ENCODE results near the gene NRIP2. TPM values are rescaled to one million over a fixed set of nuclear protein-coding genes. Genes with fewer than 3 reads are reported as not detected.

NRIP2 gene
- total RNA-seq, 2 donors from 2014 or later, result not detected

DNA sequence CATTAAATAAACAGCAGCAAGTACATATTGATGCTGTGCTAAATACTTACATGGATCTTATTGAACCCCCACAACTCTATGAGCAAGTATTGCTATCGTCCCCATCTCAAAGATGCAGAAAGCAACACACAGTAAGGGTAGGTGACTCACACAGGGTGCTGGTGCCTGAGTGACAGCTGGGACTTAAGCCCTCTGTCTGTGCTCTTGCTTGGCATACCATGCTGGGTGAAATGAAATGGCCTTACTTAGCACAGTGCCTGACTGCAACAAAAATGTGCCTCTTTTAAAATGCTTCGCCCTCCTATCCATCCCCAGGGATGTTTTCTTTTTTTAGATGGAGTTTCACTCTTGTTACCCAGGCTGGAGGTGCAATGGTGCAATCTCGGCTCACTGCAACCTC lies 21.2 kb upstream of the NRIP2 start:
- Mint-ChIP-seq H3K27ac (peak overlapping the region; percentile 5 to 50), H3K9me3 (no peaks in the 10 kb centered on the region), H3K36me3 (peaks cover 0 to 19% of the 10 kb centered on the region in 2 donors)
- DNase-seq (ENCODE audit: low spot score in 2 of 2) (no peak), ATAC-seq (peak; percentile 22 to 36)

GRCh38 chr12:2855546-2855945 lies 20.7 kb upstream of the NRIP2 start:
- H3K27ac Mint-ChIP-seq, result peak overlapping the region; percentile 5 to 50
- ATAC-seq (no peak), DNase-seq (ENCODE audit: low spot score in 2 of 2) (no peak)
- no peaks in the 10 kb centered on the region for H3K9me3 Mint-ChIP-seq
- H3K36me3 Mint-ChIP-seq, result peaks cover 0 to 19% of the 10 kb centered on the region in 2 donors

- ATAC-seq, result no peak
- Mint-ChIP-seq H3K9me3 (no peaks in the 10 kb centered on the region), H3K36me3 (peaks cover 0 to 12% of the 10 kb centered on the region in 2 donors), H3K27ac (peak overlapping the region in 1 of 2 donors; percentile 37)
- no peak for DNase-seq (ENCODE audit: low spot score in 2 of 2)
Observed at GRCh38 chr12:2854669-2855453, 20.0 kb upstream of the NRIP2 start.

- DNase-seq (ENCODE audit: low spot score in 2 of 2) (peak in 1 of 2 donors; percentile 64), ATAC-seq (peak; percentile 52 to 75)
- peak overlapping the region in 1 of 2 donors; percentile 54 for H3K27ac Mint-ChIP-seq
- H3K36me3 Mint-ChIP-seq, result peaks cover 0 to 3% of the 10 kb centered on the region in 2 donors
- H3K9me3 Mint-ChIP-seq, result no peaks in the 10 kb centered on the region
Observed at GRCh38 chr12:2853626-2854025, 18.8 kb upstream of the NRIP2 start.

- ATAC-seq (no peak), DNase-seq (ENCODE audit: low spot score in 2 of 2) (no peak)
- no peaks in the 10 kb centered on the region for H3K9me3 Mint-ChIP-seq
- no peak overlapping the region for H3K27ac Mint-ChIP-seq
- H3K36me3 Mint-ChIP-seq, result no peaks in the 10 kb centered on the region
Observed at GRCh38 chr12:2851931-2852330, 17.1 kb upstream of the NRIP2 start.

DNA sequence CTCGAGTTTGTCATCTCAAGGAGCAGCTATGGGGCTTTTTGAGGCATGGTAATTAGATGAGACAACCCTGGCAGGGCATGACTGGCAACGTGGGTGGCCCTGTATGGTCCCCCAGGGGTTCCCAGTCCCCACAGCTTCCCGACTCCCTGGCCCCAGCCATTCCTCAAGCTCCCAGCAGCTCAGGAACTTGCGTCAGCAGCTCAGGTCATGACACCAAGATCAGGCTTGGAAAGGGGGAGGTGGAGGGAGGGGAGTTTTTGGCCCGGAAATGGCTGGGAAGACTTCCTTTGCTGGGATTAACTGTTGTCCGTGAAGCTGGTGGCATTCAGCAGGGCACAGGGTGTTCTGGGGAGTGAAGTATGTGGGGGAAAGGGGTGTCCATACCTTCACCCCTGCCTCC lies 10.4 kb upstream of the NRIP2 start:
- DNase-seq (ENCODE audit: low spot score in 2 of 2), result no peak
- no peak for ATAC-seq
- no peak overlapping the region for H3K27ac Mint-ChIP-seq
- no peaks in the 10 kb centered on the region for H3K36me3 Mint-ChIP-seq
- no peaks in the 10 kb centered on the region for H3K9me3 Mint-ChIP-seq

- peaks cover 0 to 2% of the 10 kb centered on the region in 2 donors for H3K36me3 Mint-ChIP-seq
- no peak for ATAC-seq
- H3K27ac Mint-ChIP-seq, result no peak overlapping the region
- no peaks in the 10 kb centered on the region for H3K9me3 Mint-ChIP-seq
- no peak for DNase-seq (ENCODE audit: low spot score in 2 of 2)
Observed at GRCh38 chr12:2844786-2845185, 10.0 kb upstream of the NRIP2 start.

GRCh38 chr12:2842948-2843347 lies 8.1 kb upstream of the NRIP2 start:
- peaks cover 5 to 9% of the 10 kb centered on the region in 2 donors for H3K36me3 Mint-ChIP-seq
- no peak for ATAC-seq
- no peak overlapping the region for H3K27ac Mint-ChIP-seq
- no peaks in the 10 kb centered on the region for H3K9me3 Mint-ChIP-seq
- DNase-seq (ENCODE audit: low spot score in 2 of 2), result no peak

DNA sequence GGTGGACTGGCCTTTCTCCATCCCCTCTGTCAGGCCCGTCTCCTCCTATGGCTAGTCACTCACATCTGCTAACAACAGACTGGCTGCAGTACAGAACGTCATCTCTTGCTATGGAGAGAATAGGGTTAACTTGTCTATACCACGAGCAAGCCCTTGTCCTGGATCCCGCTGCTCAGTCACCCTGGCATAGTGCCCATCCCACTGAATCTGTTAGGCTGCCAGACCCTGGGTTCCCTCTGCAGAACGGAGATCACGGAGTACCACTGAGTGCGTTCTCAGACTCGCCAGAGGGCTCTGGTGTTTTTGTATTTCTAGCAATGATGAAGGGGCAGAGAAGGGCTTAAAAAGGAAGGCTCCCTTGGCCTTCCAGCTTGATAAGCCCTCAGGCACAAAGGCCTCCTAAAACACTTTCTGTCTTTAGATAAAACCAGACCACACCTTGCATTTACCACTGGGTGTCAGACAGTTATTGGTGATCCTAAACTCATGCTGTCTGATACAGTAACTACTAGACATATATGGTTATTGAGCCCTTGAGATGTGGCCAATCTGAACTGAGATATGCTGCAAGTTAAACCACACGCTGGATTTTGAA lies 6.3 kb upstream of the NRIP2 start:
- H3K9me3 Mint-ChIP-seq, result no peaks in the 10 kb centered on the region
- DNase-seq (ENCODE audit: low spot score in 2 of 2), result no peak
- no peak overlapping the region for H3K27ac Mint-ChIP-seq
- H3K36me3 Mint-ChIP-seq, result peaks cover 5 to 9% of the 10 kb centered on the region in 2 donors
- no peak for ATAC-seq

DNA sequence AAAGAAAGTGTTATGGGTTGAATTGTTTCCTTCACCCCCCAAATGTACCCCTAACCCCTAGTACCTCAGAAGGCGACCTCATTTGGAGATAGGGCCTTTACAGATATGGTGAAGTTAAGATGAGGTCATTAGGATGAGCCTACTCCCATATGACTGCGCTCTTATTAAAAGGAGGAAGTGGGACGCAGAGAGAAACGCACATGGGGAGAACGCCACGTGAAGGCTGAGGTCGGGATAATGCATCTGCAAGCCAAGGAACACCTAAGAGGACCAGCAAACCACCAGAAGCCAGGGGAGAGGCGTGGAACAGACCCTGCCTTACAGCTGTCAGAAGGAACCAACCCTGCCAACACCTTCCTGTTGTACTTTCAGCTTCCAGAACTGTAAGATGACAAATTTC lies 1.7 kb upstream of the NRIP2 start:
- Mint-ChIP-seq H3K36me3 (peaks cover 5 to 9% of the 10 kb centered on the region in 2 donors), H3K9me3 (no peaks in the 10 kb centered on the region), H3K27ac (no peak overlapping the region)
- DNase-seq (ENCODE audit: low spot score in 2 of 2), result no peak
- ATAC-seq, result no peak

DNA sequence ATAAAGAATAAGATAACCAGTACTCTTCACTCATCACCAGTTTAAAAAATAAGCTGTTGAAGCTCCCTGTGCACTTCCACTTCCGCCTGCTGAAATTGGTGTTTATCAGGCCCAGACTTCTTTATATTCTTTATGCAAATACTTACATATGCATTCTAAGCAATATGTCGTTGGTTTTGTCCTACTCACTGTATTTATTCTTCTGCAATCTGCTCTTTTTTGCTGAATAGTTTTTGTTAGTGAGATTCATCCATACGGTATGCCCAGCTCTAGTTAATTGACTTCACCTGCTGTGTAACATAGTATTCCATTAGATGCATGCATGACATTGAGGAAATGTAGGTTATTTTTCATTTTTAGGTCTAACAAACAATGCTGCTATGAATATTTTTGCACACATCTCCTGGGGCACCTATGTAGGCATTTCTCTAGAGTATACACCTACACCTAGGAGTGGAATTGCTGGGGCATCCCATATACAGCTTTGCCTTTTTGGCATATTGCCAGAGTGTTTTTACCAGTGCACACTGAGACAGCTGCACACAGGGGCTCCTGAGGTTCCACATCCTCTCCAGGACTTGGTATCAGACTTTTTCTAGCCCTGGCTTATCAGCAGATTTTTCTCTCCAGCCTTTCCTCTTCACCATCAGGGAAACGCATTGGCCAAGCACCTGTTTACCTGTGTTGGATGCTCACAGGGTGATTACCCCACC lies 1.0 kb upstream of the NRIP2 start:
- Mint-ChIP-seq H3K9me3 (no peaks in the 10 kb centered on the region), H3K27ac (peak overlapping the region in 1 of 2 donors; percentile 67), H3K36me3 (peaks cover 5 to 9% of the 10 kb centered on the region in 2 donors)
- ATAC-seq (no peak), DNase-seq (ENCODE audit: low spot score in 2 of 2) (no peak)

- H3K9me3 Mint-ChIP-seq, result no peaks in the 10 kb centered on the region
- DNase-seq (ENCODE audit: low spot score in 2 of 2), result no peak
- peaks cover 0 to 5% of the 10 kb centered on the region in 2 donors for H3K36me3 Mint-ChIP-seq
- peak overlapping the region in 1 of 2 donors; percentile 30 for H3K27ac Mint-ChIP-seq
- ATAC-seq, result no peak
Observed at GRCh38 chr12:2833810-2834209, 1.0 kb downstream of the NRIP2 start.

DNA sequence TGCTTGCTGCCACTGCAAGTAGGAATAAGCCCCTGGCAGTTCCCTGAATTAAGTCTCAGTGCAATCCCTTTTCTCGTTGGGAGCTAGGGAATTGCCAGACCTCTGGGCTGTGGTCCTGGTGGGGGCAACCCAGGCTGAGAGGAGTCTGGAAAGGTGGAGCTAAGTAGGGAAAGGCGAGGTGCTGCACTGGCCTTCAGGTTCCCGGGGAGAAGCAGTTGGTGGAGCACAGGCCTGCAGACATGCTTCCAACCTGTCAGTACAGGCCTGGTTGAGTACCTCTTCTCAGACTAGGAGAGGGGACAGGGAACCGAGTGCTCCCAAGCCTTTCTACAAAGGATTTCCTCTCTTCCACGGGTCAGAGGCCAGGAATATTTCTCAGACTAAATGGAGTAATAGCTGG lies 1.5 kb downstream of the NRIP2 start:
- H3K27ac Mint-ChIP-seq, result peak overlapping the region in 1 of 2 donors; percentile 30
- no peak for ATAC-seq
- no peak for DNase-seq (ENCODE audit: low spot score in 2 of 2)
- no peaks in the 10 kb centered on the region for H3K9me3 Mint-ChIP-seq
- H3K36me3 Mint-ChIP-seq, result peaks cover 0 to 3% of the 10 kb centered on the region in 2 donors

DNA sequence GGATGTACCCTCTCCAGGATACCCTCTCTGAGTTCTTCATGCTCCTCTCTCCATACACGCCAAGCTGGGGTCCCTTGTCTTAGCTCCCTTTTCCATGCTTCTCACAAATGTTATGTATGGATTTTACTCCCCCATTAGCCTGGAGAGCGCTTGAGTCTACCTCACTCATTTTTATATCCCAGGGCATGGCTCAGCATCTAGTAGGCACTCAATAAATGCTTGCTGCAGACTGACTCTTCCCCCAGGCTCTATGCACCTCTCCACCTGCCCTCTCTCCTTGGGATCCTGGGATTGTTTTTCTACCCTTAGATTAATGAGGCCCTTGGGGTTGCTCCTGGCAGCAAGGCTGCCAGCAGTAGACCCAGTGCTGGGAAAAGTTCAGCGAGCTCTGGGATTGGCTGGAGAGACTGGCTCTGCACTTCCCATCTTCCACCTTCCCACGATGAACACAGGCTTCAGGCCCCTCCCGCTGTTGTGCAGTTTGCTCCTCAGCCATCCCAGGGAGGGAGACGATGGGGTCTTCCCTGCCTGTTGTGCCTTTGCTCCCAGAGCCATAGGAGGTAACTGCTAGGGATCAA lies 2.2 kb downstream of the NRIP2 start:
- H3K36me3 Mint-ChIP-seq, result no peaks in the 10 kb centered on the region
- no peak for ATAC-seq
- no peak for DNase-seq (ENCODE audit: low spot score in 2 of 2)
- peak overlapping the region in 1 of 2 donors; percentile 75 for H3K27ac Mint-ChIP-seq
- H3K9me3 Mint-ChIP-seq, result no peaks in the 10 kb centered on the region

GRCh38 chr12:2829275-2829674 lies 5.6 kb downstream of the NRIP2 start:
- H3K9me3 Mint-ChIP-seq, result no peaks in the 10 kb centered on the region
- DNase-seq (ENCODE audit: low spot score in 2 of 2) (no peak), ATAC-seq (no peak)
- H3K27ac Mint-ChIP-seq, result peak overlapping the region in 1 of 2 donors; percentile 72
- H3K36me3 Mint-ChIP-seq, result peaks cover 0 to under 1% of the 10 kb centered on the region in 2 donors

DNA sequence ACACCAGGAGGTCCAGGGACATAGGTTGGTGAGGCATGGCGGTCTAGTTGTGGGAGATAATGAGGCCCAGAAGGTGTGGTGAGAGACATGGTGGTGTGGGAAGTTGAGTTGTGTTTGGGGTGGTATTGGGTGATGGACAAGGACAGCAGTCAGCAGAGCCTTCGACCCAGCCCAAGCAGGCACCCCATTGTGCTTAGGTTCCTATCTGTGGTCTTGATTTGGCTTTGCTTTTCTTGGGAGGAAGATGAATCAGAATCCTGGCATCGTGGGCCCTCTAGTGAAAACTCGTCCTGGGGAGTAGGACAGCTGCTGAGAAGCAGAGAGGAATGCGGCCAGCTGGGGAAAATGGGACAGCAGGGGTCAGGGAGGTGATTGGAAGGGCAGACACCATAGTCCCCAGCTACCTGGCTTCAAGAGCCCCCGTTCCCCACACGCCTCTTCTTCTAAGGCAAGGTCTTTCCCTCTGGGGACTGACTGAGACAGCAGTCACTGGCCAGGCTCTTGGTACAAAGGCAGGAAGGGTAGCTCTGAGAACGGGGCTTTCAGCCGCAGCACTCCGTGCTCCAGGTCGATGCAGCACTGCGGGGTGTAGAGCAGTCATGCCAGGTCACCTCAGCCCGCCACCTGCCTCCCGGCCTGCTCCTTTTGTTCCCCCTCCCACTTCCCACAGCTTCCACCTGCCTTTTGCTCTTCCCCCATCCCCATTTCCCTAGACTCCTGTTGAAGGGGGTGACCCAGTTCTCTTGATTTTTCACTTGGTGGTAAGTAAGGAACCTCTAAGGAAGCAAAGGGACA lies 7.9 kb downstream of the NRIP2 start:
- DNase-seq (ENCODE audit: low spot score in 2 of 2) (no peak), ATAC-seq (no peak)
- Mint-ChIP-seq H3K9me3 (no peaks in the 10 kb centered on the region), H3K27ac (peak overlapping the region in 1 of 2 donors; percentile 63), H3K36me3 (peaks cover 0 to 10% of the 10 kb centered on the region in 2 donors)
